K562 (cell line): ENCODE measurements around the gene E2F1. TPM values are rescaled to one million over a fixed set of nuclear protein-coding genes. Genes with fewer than 3 reads are reported as not detected.

Experiments used
- ATAC-seq: fragments of 200-7000 bp; cut with Tn5 transposase; 3 replicates; pipeline ENCODE4 v1.9.1; 2020; ENCODE audit warnings: moderate library complexity
- BruUV-seq: library from RNA; stranded (reverse); fragments of 400-500 nt; replicated peaks from 2 replicates; lab custom pipeline; 2021; lab: Mats Ljungman, UMichigan
- CTCF ChIA-PET: fragments of 300-600 bp; formaldehyde crosslinking; extraction: SDS; loops from one replicate; lab custom pipeline; 2021; ENCODE audit warnings: low intra/inter-chr PET ratio; lab: Yijun Ruan, JAX
- POLR2A ChIA-PET: fragments of 300-600, 350-650 bp; sonication (Branson Sonifier 250); formaldehyde crosslinking; extraction: SDS; loops from one replicate; lab custom pipeline; 2021; ENCODE audit warnings: antibody characterized with exemption, inconsistent platforms; lab: Yijun Ruan, JAX
- DNase-seq, 4 experiments: peaks; one replicate each; pipeline versions ENCODE4 v3.0.0 to v3.0.0-alpha.2; 2011 to 2018; ENCODE audit warnings: low spot score in 3 of 4, mixed read lengths in 3 of 4; ENCODE audit errors: extremely low read depth in 1 of 4
- FAIRE-seq: peaks from 2 replicates; lab custom pipeline; 2011; peaks lifted over from hg19 to GRCh38; lab: Jason Lieb, UNC
- H2AFZ ChIP-seq: 2 replicates; pipeline ENCODE4 v1.6.0; 2011; ENCODE audit warnings: low read depth, low read length, control low read depth, inconsistent platforms
- H3K27ac ChIP-seq: fragments of 200-600 bp; 3 replicates; pipeline ENCODE4 v1.8.0; 2011; ENCODE audit warnings: low read depth, mild to moderate bottlenecking, control low read depth, inconsistent platforms, low read length, moderate library complexity, mixed read lengths; ENCODE audit errors: extremely low read depth
- H3K27me3 ChIP-seq, 2 experiments: fragments of 300-600 bp in 1 of 2; 2 replicates in 1 of 2; 3 replicates in 1 of 2; pipeline versions ENCODE4 v1.6.0 to v1.8.0; 2011; ENCODE audit warnings: inconsistent platforms in 2 of 2, low read length in 2 of 2, mild to moderate bottlenecking in 1 of 2, mixed read lengths in 1 of 2, moderate library complexity in 1 of 2; ENCODE audit not compliant: control insufficient read depth in 2 of 2, insufficient read depth in 2 of 2
- H3K36me3 ChIP-seq: fragments of 300-600 bp; 3 replicates; pipeline ENCODE4 v1.8.0; 2011; ENCODE audit warnings: mild to moderate bottlenecking, low read length, inconsistent platforms; ENCODE audit not compliant: control insufficient read depth, insufficient read depth
- H3K4me1 ChIP-seq, 2 experiments: fragments of 200-600 bp in 1 of 2; replicated peaks in 1 of 2; 2 replicates in 1 of 2; 3 replicates in 1 of 2; pipeline versions ENCODE4 v1.5.1 to v1.8.0; 2011; ENCODE audit warnings: inconsistent platforms in 2 of 2, low read length in 2 of 2, mild to moderate bottlenecking in 1 of 2, mixed read lengths in 1 of 2, moderate library complexity in 1 of 2; ENCODE audit not compliant: control insufficient read depth in 2 of 2, insufficient read depth in 2 of 2
- H3K4me2 ChIP-seq: 2 replicates; pipeline ENCODE4 v1.6.1; 2011; ENCODE audit warnings: low read length, control low read depth, inconsistent platforms, mixed read lengths; ENCODE audit not compliant: insufficient read depth
- H3K4me3 ChIP-seq: fragments of 200-600 bp; sonication (generic), shearing (Covaris generic); 2 replicates; pipeline ENCODE4 v1.5.1; 2016; ENCODE audit warnings: control low read depth, inconsistent platforms
- H3K79me2 ChIP-seq: fragments of 200-600 bp; 3 replicates; pipeline ENCODE4 v1.8.0; 2011; ENCODE audit warnings: low read length, inconsistent platforms; ENCODE audit not compliant: control insufficient read depth, insufficient read depth
- H3K9ac ChIP-seq, 2 experiments: 2 replicates each; pipeline versions ENCODE4 v1.6.0 to v1.6.1; 2011; ENCODE audit warnings: low read depth in 2 of 2, low read length in 2 of 2, control low read depth in 1 of 2, inconsistent platforms in 1 of 2, mild to moderate bottlenecking in 1 of 2, mixed read lengths in 1 of 2; ENCODE audit not compliant: insufficient read depth in 1 of 2
- H3K9me1 ChIP-seq: one replicate; pipeline ENCODE4 v1.6.0; 2011; ENCODE audit warnings: inconsistent platforms, mild to moderate bottlenecking, low read length, moderate library complexity; ENCODE audit not compliant: control insufficient read depth, insufficient read depth
- H3K9me3 ChIP-seq: replicated peaks from 2 replicates; pipeline ENCODE4 v1.5.1; 2011; ENCODE audit warnings: low read depth, low read length, inconsistent platforms; ENCODE audit not compliant: control insufficient read depth, insufficient read depth
- H4K20me1 ChIP-seq: replicated peaks from 2 replicates; pipeline ENCODE4 v1.6.1; 2011; ENCODE audit warnings: low read length, inconsistent platforms, mixed read lengths; ENCODE audit not compliant: control insufficient read depth, insufficient read depth
- HMGN3 ChIP-seq: IDR thresholded peaks from 2 replicates; pipeline ENCODE4 v1.6.1; 2011; ENCODE audit warnings: borderline replicate concordance, low read depth, mild to moderate bottlenecking, mixed read lengths, low read length; ENCODE audit not compliant: insufficient read length; ENCODE audit errors: extremely low read depth
- HNRNPLL ChIP-seq: fragments of 200-400 bp; formaldehyde crosslinking; IDR thresholded peaks from 2 replicates; pipeline ENCODE4 v1.6.1; 2017; ENCODE audit warnings: low read length, low read depth, mild to moderate bottlenecking; ENCODE audit not compliant: poor library complexity, severe bottlenecking
- SAP30 ChIP-seq: fragments of 200-600 bp; sonication (generic); IDR thresholded peaks from 2 replicates; pipeline ENCODE4 v1.6.1; 2012; ENCODE audit warnings: borderline replicate concordance, low read depth, mild to moderate bottlenecking, moderate library complexity, low read length, control low read depth, inconsistent platforms; ENCODE audit not compliant: insufficient read depth, poor library complexity, severe bottlenecking
- ZNF23 ChIP-seq: fragments of 250-450 bp; sonication (Bioruptor Pico); IDR thresholded peaks from 2 replicates; pipeline ENCODE4 v1.4.0; 2020; ENCODE audit warnings: mild to moderate bottlenecking
- WGBS: fragments of 100-300 bp; shearing (Covaris generic); methylation state at CpG from one replicate; pipeline ENCODE4 v1.1.6; 2016; ENCODE audit warnings: low coverage, mixed read lengths; ENCODE audit not compliant: insufficient coverage; ENCODE audit errors: missing lambda C conversion rate; 5-methylcytosine and 5-hydroxymethylcytosine counted together
- in situ Hi-C: fragments of 300-500 bp; cut with MboI; formaldehyde crosslinking; loops from 4 replicates; pipeline ENCODE4 v1.15.0; 2018; ENCODE audit warnings: inconsistent platforms, mixed read lengths
- intact Hi-C: fragments of 100-400 bp; cut with micrococcal nuclease; formaldehyde crosslinking; loops from 2 replicates; pipeline ENCODE4 v1.14.2; 2022
- polyA plus RNA-seq, 8 experiments: library from polyadenylated mRNA; depleted of rRNA in 4 of 8; stranded (reverse) in 5 of 8; unstranded in 3 of 8; fragments of >200 nt; fragmentation: Nextera tagmentation in 2 of 8; fragmentation: Illumina TruSeq in 1 of 8; extraction: Ambion mirVana in 2 of 8; extraction: Trizol in 1 of 8; gene quantifications; 2 replicates each; pipeline versions ENCODE4 v1.2.1 to v1.2.3, GENCODE V29; 2011 to 2014; ENCODE audit warnings: inconsistent platforms in 1 of 8, missing spikeins in 1 of 8
- total RNA-seq, 7 experiments: library from RNA; depleted of rRNA in 6 of 7; stranded (reverse); fragments of >200 nt in 6 of 7; fragmentation: Illumina TruSeq in 2 of 7; extraction: Trizol in 2 of 7; gene quantifications; 2 replicates each; pipeline versions ENCODE4 v1.2.1 to v1.2.3, GENCODE V29; 2011 to 2021; ENCODE audit warnings: low replicate concordance in 1 of 7
- TF ChIP-seq, protein P1 (sequence below), 2 experiments: fragments of 250-450 bp in 1 of 2; fragments of 450-650 bp in 1 of 2; sonication (Bioruptor Pico) in 1 of 2; IDR thresholded peaks; 2 replicates each; pipeline versions ENCODE4 v1.6.1 to v1.8.0; 2016 to 2021; ENCODE audit warnings: mild to moderate bottlenecking in 2 of 2, moderate library complexity in 2 of 2, missing compliant biosample characterization in 1 of 2, missing genetic modification characterization in 1 of 2
- TF ChIP-seq, protein P2 (sequence below): fragments of 200-600 bp; sonication (generic); IDR thresholded peaks from one replicate; pipeline ENCODE4 v1.6.1; 2012; ENCODE audit warnings: mild to moderate bottlenecking, low read depth, low read length, inconsistent platforms

E2F1 gene
- total and polyA plus RNA-seq, 9 of the 15 experiments (the other 6 are each of a cell fraction or from before 2014, with no cell fraction given) = 0.14 to 30.6 (median 13.1) TPM

DNA sequence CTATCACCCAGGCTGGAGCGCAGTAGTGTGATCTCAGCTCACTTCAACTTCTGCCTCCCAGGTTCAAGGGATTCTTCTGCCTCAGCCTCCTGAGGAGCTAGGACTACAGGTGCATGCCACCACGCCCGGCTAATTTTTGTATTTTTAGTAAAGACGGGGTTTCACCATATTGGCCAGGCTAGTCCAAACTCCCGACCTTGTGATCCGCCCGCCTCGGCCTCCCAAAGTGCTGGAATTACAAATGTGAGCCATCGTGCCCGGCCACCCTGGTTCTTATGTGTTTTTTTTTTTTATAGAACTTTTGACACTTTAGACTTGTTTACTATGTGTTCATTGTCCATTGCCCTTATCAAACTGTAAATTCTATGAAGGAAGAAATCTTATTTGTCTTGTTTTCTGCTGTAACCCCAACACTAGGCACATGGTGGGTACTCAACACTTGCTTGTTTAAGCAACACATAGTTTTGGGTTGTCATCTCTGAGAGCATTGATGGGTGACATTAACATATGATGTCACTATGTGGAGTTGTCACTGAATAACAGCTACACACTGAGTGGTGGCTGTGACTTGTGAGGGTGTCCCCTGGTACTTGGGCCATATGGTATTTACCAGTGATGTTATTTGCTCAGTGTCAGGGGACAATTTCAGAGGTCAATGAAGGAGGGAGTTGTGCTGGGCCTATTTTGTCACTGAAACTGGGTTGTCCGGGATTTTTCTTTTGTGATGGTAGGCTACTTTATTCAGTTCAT, 35.4 kb upstream of the E2F1 start:
- Histone ChIP-seq H3K4me1 (peaks cover 7 to 14% of the 10 kb centered on the region in 2 experiments; a peak in 4 of 5 replicates), H2AFZ (no peak overlapping the region), H3K79me2 (peaks cover 11% of the 10 kb centered on the region; the same call in 2 of the 3 replicates), H3K4me3 (no peak overlapping the region), H3K9ac (no peak overlapping the region), H3K9me3 (no peaks in the 10 kb centered on the region), H3K4me2 (no peak overlapping the region), H3K27me3 (no peaks in the 10 kb centered on the region), H4K20me1 (no peaks in the 10 kb centered on the region), H3K36me3 (no peaks in the 10 kb centered on the region), H3K27ac (no peak overlapping the region), H3K9me1 (no peaks in the 10 kb centered on the region)
- no peak for FAIRE-seq
- BruUV-seq = no TSS peak
- DNase-seq = no peak
- in situ Hi-C loops = no loop called here
- intact Hi-C loops = no loop called here
- WGBS = 91% methylated on average over 11 of the region's 11 CpGs
- POLR2A ChIA-PET = interaction anchor here (0.6 to 0.8 kb wide), 2 partner anchors 10 to 28 kb away, joined by 4 to 5 read pairs; no protein-coding TSS in a partner anchor
- ATAC-seq = no peak
- CTCF ChIA-PET = no interaction called here
- TF ChIP-seq, protein P1, sequence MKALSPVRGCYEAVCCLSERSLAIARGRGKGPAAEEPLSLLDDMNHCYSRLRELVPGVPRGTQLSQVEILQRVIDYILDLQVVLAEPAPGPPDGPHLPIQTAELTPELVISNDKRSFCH (CRISPR knock-in tag; IDR thresholded peaks at IDR 0.05) = no peak
- TF ChIP-seq, protein P1 (tag; IDR thresholded peaks at IDR 0.05) = no peak
- TF ChIP-seq ZNF23 (CRISPR knock-in tag) (no peak), HMGN3 (no peak), SAP30 (no peak), HNRNPLL (no peak)
- TF ChIP-seq, protein P2, sequence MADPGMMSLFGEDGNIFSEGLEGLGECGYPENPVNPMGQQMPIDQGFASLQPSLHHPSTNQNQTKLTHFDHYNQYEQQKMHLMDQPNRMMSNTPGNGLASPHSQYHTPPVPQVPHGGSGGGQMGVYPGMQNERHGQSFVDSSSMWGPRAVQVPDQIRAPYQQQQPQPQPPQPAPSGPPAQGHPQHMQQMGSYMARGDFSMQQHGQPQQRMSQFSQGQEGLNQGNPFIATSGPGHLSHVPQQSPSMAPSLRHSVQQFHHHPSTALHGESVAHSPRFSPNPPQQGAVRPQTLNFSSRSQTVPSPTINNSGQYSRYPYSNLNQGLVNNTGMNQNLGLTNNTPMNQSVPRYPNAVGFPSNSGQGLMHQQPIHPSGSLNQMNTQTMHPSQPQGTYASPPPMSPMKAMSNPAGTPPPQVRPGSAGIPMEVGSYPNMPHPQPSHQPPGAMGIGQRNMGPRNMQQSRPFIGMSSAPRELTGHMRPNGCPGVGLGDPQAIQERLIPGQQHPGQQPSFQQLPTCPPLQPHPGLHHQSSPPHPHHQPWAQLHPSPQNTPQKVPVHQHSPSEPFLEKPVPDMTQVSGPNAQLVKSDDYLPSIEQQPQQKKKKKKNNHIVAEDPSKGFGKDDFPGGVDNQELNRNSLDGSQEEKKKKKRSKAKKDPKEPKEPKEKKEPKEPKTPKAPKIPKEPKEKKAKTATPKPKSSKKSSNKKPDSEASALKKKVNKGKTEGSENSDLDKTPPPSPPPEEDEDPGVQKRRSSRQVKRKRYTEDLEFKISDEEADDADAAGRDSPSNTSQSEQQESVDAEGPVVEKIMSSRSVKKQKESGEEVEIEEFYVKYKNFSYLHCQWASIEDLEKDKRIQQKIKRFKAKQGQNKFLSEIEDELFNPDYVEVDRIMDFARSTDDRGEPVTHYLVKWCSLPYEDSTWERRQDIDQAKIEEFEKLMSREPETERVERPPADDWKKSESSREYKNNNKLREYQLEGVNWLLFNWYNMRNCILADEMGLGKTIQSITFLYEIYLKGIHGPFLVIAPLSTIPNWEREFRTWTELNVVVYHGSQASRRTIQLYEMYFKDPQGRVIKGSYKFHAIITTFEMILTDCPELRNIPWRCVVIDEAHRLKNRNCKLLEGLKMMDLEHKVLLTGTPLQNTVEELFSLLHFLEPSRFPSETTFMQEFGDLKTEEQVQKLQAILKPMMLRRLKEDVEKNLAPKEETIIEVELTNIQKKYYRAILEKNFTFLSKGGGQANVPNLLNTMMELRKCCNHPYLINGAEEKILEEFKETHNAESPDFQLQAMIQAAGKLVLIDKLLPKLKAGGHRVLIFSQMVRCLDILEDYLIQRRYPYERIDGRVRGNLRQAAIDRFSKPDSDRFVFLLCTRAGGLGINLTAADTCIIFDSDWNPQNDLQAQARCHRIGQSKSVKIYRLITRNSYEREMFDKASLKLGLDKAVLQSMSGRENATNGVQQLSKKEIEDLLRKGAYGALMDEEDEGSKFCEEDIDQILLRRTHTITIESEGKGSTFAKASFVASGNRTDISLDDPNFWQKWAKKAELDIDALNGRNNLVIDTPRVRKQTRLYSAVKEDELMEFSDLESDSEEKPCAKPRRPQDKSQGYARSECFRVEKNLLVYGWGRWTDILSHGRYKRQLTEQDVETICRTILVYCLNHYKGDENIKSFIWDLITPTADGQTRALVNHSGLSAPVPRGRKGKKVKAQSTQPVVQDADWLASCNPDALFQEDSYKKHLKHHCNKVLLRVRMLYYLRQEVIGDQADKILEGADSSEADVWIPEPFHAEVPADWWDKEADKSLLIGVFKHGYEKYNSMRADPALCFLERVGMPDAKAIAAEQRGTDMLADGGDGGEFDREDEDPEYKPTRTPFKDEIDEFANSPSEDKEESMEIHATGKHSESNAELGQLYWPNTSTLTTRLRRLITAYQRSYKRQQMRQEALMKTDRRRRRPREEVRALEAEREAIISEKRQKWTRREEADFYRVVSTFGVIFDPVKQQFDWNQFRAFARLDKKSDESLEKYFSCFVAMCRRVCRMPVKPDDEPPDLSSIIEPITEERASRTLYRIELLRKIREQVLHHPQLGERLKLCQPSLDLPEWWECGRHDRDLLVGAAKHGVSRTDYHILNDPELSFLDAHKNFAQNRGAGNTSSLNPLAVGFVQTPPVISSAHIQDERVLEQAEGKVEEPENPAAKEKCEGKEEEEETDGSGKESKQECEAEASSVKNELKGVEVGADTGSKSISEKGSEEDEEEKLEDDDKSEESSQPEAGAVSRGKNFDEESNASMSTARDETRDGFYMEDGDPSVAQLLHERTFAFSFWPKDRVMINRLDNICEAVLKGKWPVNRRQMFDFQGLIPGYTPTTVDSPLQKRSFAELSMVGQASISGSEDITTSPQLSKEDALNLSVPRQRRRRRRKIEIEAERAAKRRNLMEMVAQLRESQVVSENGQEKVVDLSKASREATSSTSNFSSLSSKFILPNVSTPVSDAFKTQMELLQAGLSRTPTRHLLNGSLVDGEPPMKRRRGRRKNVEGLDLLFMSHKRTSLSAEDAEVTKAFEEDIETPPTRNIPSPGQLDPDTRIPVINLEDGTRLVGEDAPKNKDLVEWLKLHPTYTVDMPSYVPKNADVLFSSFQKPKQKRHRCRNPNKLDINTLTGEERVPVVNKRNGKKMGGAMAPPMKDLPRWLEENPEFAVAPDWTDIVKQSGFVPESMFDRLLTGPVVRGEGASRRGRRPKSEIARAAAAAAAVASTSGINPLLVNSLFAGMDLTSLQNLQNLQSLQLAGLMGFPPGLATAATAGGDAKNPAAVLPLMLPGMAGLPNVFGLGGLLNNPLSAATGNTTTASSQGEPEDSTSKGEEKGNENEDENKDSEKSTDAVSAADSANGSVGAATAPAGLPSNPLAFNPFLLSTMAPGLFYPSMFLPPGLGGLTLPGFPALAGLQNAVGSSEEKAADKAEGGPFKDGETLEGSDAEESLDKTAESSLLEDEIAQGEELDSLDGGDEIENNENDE = no peak
